K562 (cell line): ENCODE measurements around the gene DVL2. TPM values are rescaled to one million over a fixed set of nuclear protein-coding genes. Genes with fewer than 3 reads are reported as not detected.

Experiments used
- BRD4 ChIP-seq: fragments of 200-600 bp; sonication (generic); IDR thresholded peaks from 2 replicates; pipeline ENCODE4 v1.6.1; 2017; ENCODE audit warnings: inconsistent platforms
- EHMT2 ChIP-seq: fragments of 450-650 bp; IDR thresholded peaks from 2 replicates; pipeline ENCODE4 v1.6.1; 2018; ENCODE audit warnings: antibody characterized with exemption
- ETV1 ChIP-seq: fragments of 450-650 bp; conservative IDR thresholded peaks from 2 replicates; pipeline ENCODE4 v1.6.1; 2016; ENCODE audit warnings: missing genetic modification characterization, control low read depth, low read depth, missing compliant biosample characterization
- HNRNPK ChIP-seq: fragments of 200-400 bp; formaldehyde crosslinking; IDR thresholded peaks from one replicate; pipeline ENCODE4 v1.6.1; 2018; ENCODE audit warnings: mild to moderate bottlenecking, low read depth, low read length; ENCODE audit not compliant: poor library complexity, severe bottlenecking
- NCOA1 ChIP-seq: fragments of 450-650 bp; IDR thresholded peaks from 2 replicates; pipeline ENCODE4 v1.6.1; 2016; ENCODE audit warnings: low read depth
- NR4A1 ChIP-seq, 2 experiments: fragments of 250-450 bp in 1 of 2; fragments of 450-650 bp in 1 of 2; sonication (Bioruptor Pico) in 1 of 2; IDR thresholded peaks; 2 replicates each; pipeline versions ENCODE4 v1.4.0 to v1.6.1; 2016 to 2020; ENCODE audit warnings: mild to moderate bottlenecking in 2 of 2, missing compliant biosample characterization in 1 of 2, missing genetic modification characterization in 1 of 2, moderate library complexity in 1 of 2
- POLR2AphosphoS5 ChIP-seq: IDR thresholded peaks from 2 replicates; pipeline ENCODE4 v1.6.1; 2011; ENCODE audit warnings: mild to moderate bottlenecking, low read depth, low read length, moderate library complexity; ENCODE audit not compliant: control insufficient read depth, insufficient read depth
- RAD51 ChIP-seq: fragments of 450-650 bp; IDR thresholded peaks from 2 replicates; pipeline ENCODE4 v1.7.1; 2016; ENCODE audit warnings: low read depth, mild to moderate bottlenecking, borderline replicate concordance
- RFX7 ChIP-seq: fragments of 250-450 bp; sonication (Bioruptor Pico); IDR thresholded peaks from 2 replicates; pipeline ENCODE4 v1.5.1; 2021; ENCODE audit warnings: mild to moderate bottlenecking
- RUNX1 ChIP-seq: sonication (generic); IDR thresholded peaks from 2 replicates; pipeline ENCODE4 v1.6.1; 2016; ENCODE audit warnings: antibody characterized with exemption, low read depth
- SRSF9 ChIP-seq: fragments of 200-400 bp; formaldehyde crosslinking; IDR thresholded peaks from 2 replicates; pipeline ENCODE4 v1.6.1; 2017; ENCODE audit warnings: low read depth, low read length, borderline replicate concordance
- STAT5B ChIP-seq: fragments of 250-450 bp; sonication (Bioruptor Pico); IDR thresholded peaks from 2 replicates; pipeline ENCODE4 v1.8.0; 2021; ENCODE audit warnings: mild to moderate bottlenecking, inconsistent platforms
- TARDBP ChIP-seq: fragments of 450-650 bp; IDR thresholded peaks from 2 replicates; pipeline ENCODE4 v1.6.1; 2016
- TRIM24 ChIP-seq, 2 experiments: fragments of 450-650 bp; IDR thresholded peaks; 2 replicates each; pipeline ENCODE4 v1.6.1; 2016
- ZC3H11A ChIP-seq: IDR thresholded peaks from 2 replicates; pipeline ENCODE4 v1.6.1; 2012; ENCODE audit warnings: low read depth, low read length, improper control_type of control experiment
- ZNF324 ChIP-seq: fragments of 250-450 bp; sonication (Bioruptor Pico); IDR thresholded peaks from 2 replicates; pipeline ENCODE4 v1.4.0; 2020; ENCODE audit warnings: mild to moderate bottlenecking
- ZNF347 ChIP-seq: fragments of 450-650 bp; formaldehyde crosslinking; IDR thresholded peaks from 2 replicates; pipeline ENCODE4 v1.4.0; 2020; ENCODE audit warnings: low read depth, mild to moderate bottlenecking, moderate library complexity
- ZNF583 ChIP-seq: fragments of 250-450 bp; sonication (Bioruptor Pico); IDR thresholded peaks from 2 replicates; pipeline ENCODE4 v1.4.0; 2020
- ZNF584 ChIP-seq: fragments of 200-800 bp; sonication (Bioruptor generic); IDR thresholded peaks from 2 replicates; pipeline ENCODE4 v1.6.1; 2016; ENCODE audit warnings: low read depth, mild to moderate bottlenecking, missing genetic modification characterization, missing compliant biosample characterization
- ZNF589 ChIP-seq: fragments of 200-800 bp; sonication (Bioruptor generic); IDR thresholded peaks from 2 replicates; pipeline ENCODE4 v1.6.1; 2016; ENCODE audit warnings: low read depth, missing genetic modification characterization, missing compliant biosample characterization
- polyA plus RNA-seq, 8 experiments: library from polyadenylated mRNA; depleted of rRNA in 4 of 8; stranded (reverse) in 5 of 8; unstranded in 3 of 8; fragments of >200 nt; fragmentation: Nextera tagmentation in 2 of 8; fragmentation: Illumina TruSeq in 1 of 8; extraction: Ambion mirVana in 2 of 8; extraction: Trizol in 1 of 8; gene quantifications; 2 replicates each; pipeline versions ENCODE4 v1.2.1 to v1.2.3, GENCODE V29; 2011 to 2014; ENCODE audit warnings: inconsistent platforms in 1 of 8, missing spikeins in 1 of 8
- total RNA-seq, 7 experiments: library from RNA; depleted of rRNA in 6 of 7; stranded (reverse); fragments of >200 nt in 6 of 7; fragmentation: Illumina TruSeq in 2 of 7; extraction: Trizol in 2 of 7; gene quantifications; 2 replicates each; pipeline versions ENCODE4 v1.2.1 to v1.2.3, GENCODE V29; 2011 to 2021; ENCODE audit warnings: low replicate concordance in 1 of 7
- TF ChIP-seq, protein P1 (sequence below): fragments of 250-450 bp; sonication (Bioruptor Pico); IDR thresholded peaks from 2 replicates; pipeline ENCODE4 v1.5.0; 2022; ENCODE audit warnings: mild to moderate bottlenecking
- TF ChIP-seq, protein P2 (sequence below): fragments of 450-650 bp; conservative IDR thresholded peaks from 2 replicates; pipeline ENCODE4 v1.6.1; 2016; ENCODE audit warnings: missing genetic modification characterization, low read depth, mild to moderate bottlenecking, missing compliant biosample characterization, moderate library complexity
- TF ChIP-seq, protein P3 (sequence below), 2 experiments: fragments of 450-650 bp in 1 of 2; sonication (generic) in 1 of 2; formaldehyde crosslinking; conservative IDR thresholded peaks; 2 replicates each; pipeline versions ENCODE4 v1.4.0 to v1.8.1; 2020 to 2022; ENCODE audit warnings: mild to moderate bottlenecking in 1 of 2, missing genetic modification reagents in 1 of 2
- TF ChIP-seq, protein P4 (sequence below): fragments of 250-450 bp; sonication (Bioruptor Pico); IDR thresholded peaks from 2 replicates; pipeline ENCODE4 v1.8.0; 2021; ENCODE audit warnings: moderate library complexity, mild to moderate bottlenecking, inconsistent platforms
- TF ChIP-seq, protein P5 (sequence below): sonication (generic); formaldehyde crosslinking; IDR thresholded peaks from 2 replicates; pipeline ENCODE4 v1.9.0; 2022; ENCODE audit warnings: mild to moderate bottlenecking, missing genetic modification reagents

Gene DVL2
- total and polyA plus RNA-seq, 9 of the 15 experiments (the other 6 are each of a cell fraction or from before 2014, with no cell fraction given) = 1.3 to 49.5 (median 24.3) TPM

DNA sequence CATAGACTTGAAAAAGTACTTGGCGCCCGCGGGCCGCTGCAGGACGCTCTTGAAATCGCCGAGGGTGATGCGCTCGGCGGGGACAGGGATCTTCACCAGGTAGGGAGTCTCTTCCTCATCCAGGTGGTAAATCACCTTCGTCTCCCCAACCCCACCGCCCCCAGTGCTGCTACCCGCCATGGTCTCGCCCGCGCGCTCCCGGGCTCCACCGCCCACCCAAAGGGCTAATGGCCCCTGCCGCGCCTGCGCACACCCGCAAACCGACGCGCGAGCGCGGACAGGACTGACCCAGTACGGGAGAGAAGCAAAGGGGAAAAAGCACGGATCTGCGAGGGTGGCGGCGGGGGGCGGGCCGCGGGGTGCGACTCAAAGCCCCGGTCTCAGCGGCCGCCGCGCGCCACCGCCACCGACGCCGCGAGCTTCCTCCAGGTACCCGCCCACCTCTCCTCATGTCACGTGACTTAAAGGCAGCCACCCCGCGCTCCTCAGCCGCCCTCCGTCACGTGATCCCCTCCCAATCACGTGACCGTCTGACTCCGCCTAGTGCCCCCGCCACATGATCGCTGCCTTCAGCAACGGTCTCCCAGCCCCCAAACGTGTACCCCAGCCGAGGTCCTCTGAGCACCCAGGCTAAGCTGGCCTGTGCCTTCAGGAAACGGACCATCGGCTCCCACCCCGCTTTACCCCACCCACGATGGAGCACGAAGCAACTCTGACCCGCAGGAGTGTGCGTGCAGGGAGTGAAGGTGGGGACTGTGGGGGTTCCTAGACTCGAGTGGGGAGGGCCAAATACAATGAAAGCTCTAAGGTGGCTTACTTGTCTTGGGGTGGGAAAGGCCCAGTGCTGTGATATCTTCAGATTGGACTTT is at the start of gene DVL2 (continued):
- TF ChIP-seq, protein P1, sequence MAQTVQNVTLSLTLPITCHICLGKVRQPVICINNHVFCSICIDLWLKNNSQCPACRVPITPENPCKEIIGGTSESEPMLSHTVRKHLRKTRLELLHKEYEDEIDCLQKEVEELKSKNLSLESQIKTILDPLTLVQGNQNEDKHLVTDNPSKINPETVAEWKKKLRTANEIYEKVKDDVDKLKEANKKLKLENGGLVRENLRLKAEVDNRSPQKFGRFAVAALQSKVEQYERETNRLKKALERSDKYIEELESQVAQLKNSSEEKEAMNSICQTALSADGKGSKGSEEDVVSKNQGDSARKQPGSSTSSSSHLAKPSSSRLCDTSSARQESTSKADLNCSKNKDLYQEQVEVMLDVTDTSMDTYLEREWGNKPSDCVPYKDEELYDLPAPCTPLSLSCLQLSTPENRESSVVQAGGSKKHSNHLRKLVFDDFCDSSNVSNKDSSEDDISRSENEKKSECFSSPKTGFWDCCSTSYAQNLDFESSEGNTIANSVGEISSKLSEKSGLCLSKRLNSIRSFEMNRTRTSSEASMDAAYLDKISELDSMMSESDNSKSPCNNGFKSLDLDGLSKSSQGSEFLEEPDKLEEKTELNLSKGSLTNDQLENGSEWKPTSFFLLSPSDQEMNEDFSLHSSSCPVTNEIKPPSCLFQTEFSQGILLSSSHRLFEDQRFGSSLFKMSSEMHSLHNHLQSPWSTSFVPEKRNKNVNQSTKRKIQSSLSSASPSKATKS (CRISPR knock-in tag) = no peak
- TF ChIP-seq RFX7 (no peak), SRSF9 (no peak), ZNF583 (CRISPR knock-in tag) (peak; percentile 67; the same call in 1 of the 2 replicates), STAT5B (CRISPR knock-in tag) (no peak), NR4A1 (CRISPR knock-in tag; IDR thresholded peaks at IDR 0.05) (no peak), NR4A1 (tag; IDR thresholded peaks at IDR 0.05) (0 out of 2 replicates have a peak, but pooled peaks have one; percentile 21), TARDBP (no peak), ETV1 (tag) (no peak), BRD4 (no peak), ZNF584 (CRISPR knock-in tag) (0 out of 2 replicates have a peak, but pooled peaks have one; percentile 30), HNRNPK (no peak), RUNX1 (peak; percentile 56; the same call in 1 of the 2 replicates), ZC3H11A (no peak), EHMT2 (no peak), TRIM24 (IDR thresholded peaks at IDR 0.05) (no peak), NCOA1 (no peak), RAD51 (peak; percentile 100), ZNF347 (CRISPR knock-in tag) (no peak), ZNF589 (CRISPR knock-in tag) (no peak), ZNF324 (CRISPR knock-in tag) (peak; percentile 57), POLR2AphosphoS5 (peak; percentile 76)
- TF ChIP-seq, protein P2, sequence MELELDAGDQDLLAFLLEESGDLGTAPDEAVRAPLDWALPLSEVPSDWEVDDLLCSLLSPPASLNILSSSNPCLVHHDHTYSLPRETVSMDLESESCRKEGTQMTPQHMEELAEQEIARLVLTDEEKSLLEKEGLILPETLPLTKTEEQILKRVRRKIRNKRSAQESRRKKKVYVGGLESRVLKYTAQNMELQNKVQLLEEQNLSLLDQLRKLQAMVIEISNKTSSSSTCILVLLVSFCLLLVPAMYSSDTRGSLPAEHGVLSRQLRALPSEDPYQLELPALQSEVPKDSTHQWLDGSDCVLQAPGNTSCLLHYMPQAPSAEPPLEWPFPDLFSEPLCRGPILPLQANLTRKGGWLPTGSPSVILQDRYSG (tag) = no peak
- TF ChIP-seq, protein P3, sequence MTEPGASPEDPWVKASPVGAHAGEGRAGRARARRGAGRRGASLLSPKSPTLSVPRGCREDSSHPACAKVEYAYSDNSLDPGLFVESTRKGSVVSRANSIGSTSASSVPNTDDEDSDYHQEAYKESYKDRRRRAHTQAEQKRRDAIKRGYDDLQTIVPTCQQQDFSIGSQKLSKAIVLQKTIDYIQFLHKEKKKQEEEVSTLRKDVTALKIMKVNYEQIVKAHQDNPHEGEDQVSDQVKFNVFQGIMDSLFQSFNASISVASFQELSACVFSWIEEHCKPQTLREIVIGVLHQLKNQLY (CRISPR knock-in tag; conservative IDR thresholded peaks at IDR 0.05) = peak in 1 of 2 experiments; percentile 92; a peak in 1 of 4 replicates
- TF ChIP-seq, protein P4, sequence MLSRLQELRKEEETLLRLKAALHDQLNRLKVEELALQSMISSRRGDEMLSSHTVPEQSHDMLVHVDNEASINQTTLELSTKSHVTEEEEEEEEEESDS = no peak
- TF ChIP-seq, protein P5, sequence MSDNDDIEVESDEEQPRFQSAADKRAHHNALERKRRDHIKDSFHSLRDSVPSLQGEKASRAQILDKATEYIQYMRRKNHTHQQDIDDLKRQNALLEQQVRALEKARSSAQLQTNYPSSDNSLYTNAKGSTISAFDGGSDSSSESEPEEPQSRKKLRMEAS (CRISPR knock-in tag) = peak; percentile 90
